ENCODE measurements around the gene FOXP3. TPM values are rescaled to one million over a fixed set of nuclear protein-coding genes. Genes with fewer than 3 reads are reported as not detected.

FOXP3 gene
- total RNA-seq, 1 experiment from 2014 or later: 0.68 TPM

GRCh38 chrX:49263631-49264030 lies 879 bp downstream of the FOXP3 start:
- no peak overlapping the region for H3K56ac ChIP-seq (ENCODE audit: insufficient read length, low read depth, low read length)
- H2AK5ac ChIP-seq (ENCODE audit: insufficient read length, low read length): no peak overlapping the region
- H4K5ac ChIP-seq (ENCODE audit: insufficient read length, low read depth, low read length): no peak overlapping the region
- no peak overlapping the region for H4K91ac ChIP-seq (ENCODE audit: insufficient read length, low read depth, low read length)
- H3K9me3 Mint-ChIP-seq: peaks cover 82 to 84% of the 10 kb centered on the region in 2 experiments
- no peak overlapping the region for H3K27ac ChIP-seq (ENCODE audit: insufficient read length, low read depth, low read length)
- no peak overlapping the region for H3K27ac Mint-ChIP-seq
- TF ChIP-seq, protein P1, sequence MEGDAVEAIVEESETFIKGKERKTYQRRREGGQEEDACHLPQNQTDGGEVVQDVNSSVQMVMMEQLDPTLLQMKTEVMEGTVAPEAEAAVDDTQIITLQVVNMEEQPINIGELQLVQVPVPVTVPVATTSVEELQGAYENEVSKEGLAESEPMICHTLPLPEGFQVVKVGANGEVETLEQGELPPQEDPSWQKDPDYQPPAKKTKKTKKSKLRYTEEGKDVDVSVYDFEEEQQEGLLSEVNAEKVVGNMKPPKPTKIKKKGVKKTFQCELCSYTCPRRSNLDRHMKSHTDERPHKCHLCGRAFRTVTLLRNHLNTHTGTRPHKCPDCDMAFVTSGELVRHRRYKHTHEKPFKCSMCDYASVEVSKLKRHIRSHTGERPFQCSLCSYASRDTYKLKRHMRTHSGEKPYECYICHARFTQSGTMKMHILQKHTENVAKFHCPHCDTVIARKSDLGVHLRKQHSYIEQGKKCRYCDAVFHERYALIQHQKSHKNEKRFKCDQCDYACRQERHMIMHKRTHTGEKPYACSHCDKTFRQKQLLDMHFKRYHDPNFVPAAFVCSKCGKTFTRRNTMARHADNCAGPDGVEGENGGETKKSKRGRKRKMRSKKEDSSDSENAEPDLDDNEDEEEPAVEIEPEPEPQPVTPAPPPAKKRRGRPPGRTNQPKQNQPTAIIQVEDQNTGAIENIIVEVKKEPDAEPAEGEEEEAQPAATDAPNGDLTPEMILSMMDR (conservative IDR thresholded peaks at IDR 0.05): no peak
- H4K8ac ChIP-seq (replicated peaks; ENCODE audit: insufficient read length, low read depth, low read length): no peak overlapping the region
- no peak overlapping the region for H3K23ac ChIP-seq (ENCODE audit: insufficient read length, low read depth, low read length)
- H3K9me3 ChIP-seq (ENCODE audit: control insufficient read depth, low read depth, low read length): peaks cover 26% of the 10 kb centered on the region
- H3K23me2 ChIP-seq (ENCODE audit: insufficient read length, low read depth, low read length, poor library complexity, severe bottlenecking): no peaks in the 10 kb centered on the region
- no peaks in the 10 kb centered on the region for H3K27me3 ChIP-seq (ENCODE audit: insufficient read depth, low read length)
- H3K4me3 Mint-ChIP-seq: no peak overlapping the region
- no peak overlapping the region for H2BK5ac ChIP-seq (ENCODE audit: insufficient read length, low read length)
- no peaks in the 10 kb centered on the region for H3K4me1 ChIP-seq (ENCODE audit: insufficient read depth, low read length)
- no peak overlapping the region for H3T11ph ChIP-seq (ENCODE audit: low read length)
- H3K4me1 Mint-ChIP-seq: peaks cover 15 to 16% of the 10 kb centered on the region in 2 experiments
- H2AFZ ChIP-seq (ENCODE audit: low read length): no peak overlapping the region
- H3K9ac ChIP-seq (ENCODE audit: extremely low read depth, insufficient read length, low read length): no peak overlapping the region
- no peaks in the 10 kb centered on the region for H3K79me1 ChIP-seq (ENCODE audit: insufficient read depth, low read depth, low read length, poor library complexity, severe bottlenecking)
- H3K36me3 Mint-ChIP-seq (ENCODE audit: insufficient read depth in 1 of 3, low read depth in 3 of 3): peaks cover 5 to 11% (median 8%) of the 10 kb centered on the region in 3 experiments
- H3K18ac ChIP-seq (ENCODE audit: insufficient read length, low read depth, low read length): no peak overlapping the region
- no peak overlapping the region for H2BK120ac ChIP-seq (ENCODE audit: low read depth, low read length, poor library complexity, severe bottlenecking)
- H3K79me2 ChIP-seq (ENCODE audit: insufficient read depth, low read length): no peaks in the 10 kb centered on the region
- no peak overlapping the region for H3K14ac ChIP-seq (ENCODE audit: insufficient read depth, low read length)
- H2BK15ac ChIP-seq (ENCODE audit: low read depth, low read length): no peak overlapping the region
- no CpG with 5 or more reads among the region's 10 CpGs for WGBS (ENCODE audit: extremely low coverage, insufficient read length, low lambda C conversion rate)
- H4K20me1 ChIP-seq (ENCODE audit: control insufficient read depth, insufficient read depth, insufficient read length): no peaks in the 10 kb centered on the region
- no peak overlapping the region for H3K4me2 ChIP-seq (ENCODE audit: insufficient read depth, insufficient read length, low read length)
- H2BK12ac ChIP-seq (ENCODE audit: insufficient read length, low read depth, low read length): no peak overlapping the region
- no peak overlapping the region for H3K4ac ChIP-seq (ENCODE audit: low read depth, low read length)
- no peak for DNase-seq
- H3K27me3 Mint-ChIP-seq (ENCODE audit: low read depth): peaks cover 17% of the 10 kb centered on the region
- no peak overlapping the region for H2BK20ac ChIP-seq (ENCODE audit: low read depth, low read length, poor library complexity, severe bottlenecking)
